CD4-positive, alpha-beta memory T cell (primary cell): ENCODE measurements around the gene NRXN3. TPM values are rescaled to one million over a fixed set of nuclear protein-coding genes. Genes with fewer than 3 reads are reported as not detected.

ENCODE experiments used
- CTCF ChIA-PET: fragments of 350-600 bp; sonication (Branson Sonifier 250); formaldehyde crosslinking; loops from one replicate; lab custom pipeline; 2021; ENCODE audit warnings: inconsistent platforms; ENCODE audit not compliant: partially characterized antibody; lab: Charles Lee
- POLR2A ChIA-PET: fragments of 350-600 bp; sonication (Branson Sonifier 250); formaldehyde crosslinking; loops from one replicate; lab custom pipeline; 2021; ENCODE audit not compliant: partially characterized antibody; lab: Charles Lee
- DNase-seq, 5 donors: peaks; one replicate each; pipeline versions ENCODE4 v3.0.0 to v3.0.0-alpha.2; 2020 to 2022; ENCODE audit warnings: mixed read lengths in 1 of 5
- H3K27ac ChIP-seq: one replicate; pipeline ENCODE4 v1.7.0; 2013; ENCODE audit warnings: low read depth, low read length
- H3K27me3 ChIP-seq: 2 replicates; pipeline ENCODE4 v1.7.0; 2013; ENCODE audit warnings: mild to moderate bottlenecking, low read length, moderate library complexity; ENCODE audit not compliant: insufficient read depth
- H3K36me3 ChIP-seq: 2 replicates; pipeline ENCODE4 v1.7.0; 2013; ENCODE audit warnings: mild to moderate bottlenecking, low read length, moderate library complexity; ENCODE audit not compliant: insufficient read depth
- H3K4me1 ChIP-seq: 2 replicates; pipeline ENCODE4 v1.7.0; 2013; ENCODE audit warnings: mild to moderate bottlenecking, low read length, moderate library complexity; ENCODE audit not compliant: insufficient read depth
- H3K4me3 ChIP-seq, 2 donors: one replicate each; pipeline ENCODE4 v1.7.0; 2013; ENCODE audit warnings: low read length in 2 of 2, mild to moderate bottlenecking in 1 of 2
- H3K9me3 ChIP-seq, 2 donors: one replicate each; pipeline ENCODE4 v1.7.0; 2013; ENCODE audit warnings: low read length in 2 of 2, control low read depth in 1 of 2; ENCODE audit not compliant: control insufficient read depth in 1 of 2
- H3K27ac Mint-ChIP-seq, 7 donors: one replicate each; pipeline ENCODE4 v1.8.0; 2020 to 2021; ENCODE audit warnings: mixed read lengths in 7 of 7, mild to moderate bottlenecking in 6 of 7, inconsistent platforms in 3 of 7, moderate library complexity in 3 of 7
- H3K27me3 Mint-ChIP-seq, 2 donors: one replicate each; pipeline ENCODE4 v1.8.0; 2020 to 2021; ENCODE audit warnings: mixed read lengths in 2 of 2
- H3K36me3 Mint-ChIP-seq, 2 donors: one replicate each; pipeline ENCODE4 v1.8.0; 2020 to 2021; ENCODE audit warnings: mixed read lengths in 2 of 2, inconsistent platforms in 1 of 2, mild to moderate bottlenecking in 1 of 2
- H3K4me1 Mint-ChIP-seq, 4 donors: one replicate each; pipeline ENCODE4 v1.8.0; 2020 to 2021; ENCODE audit warnings: mixed read lengths in 4 of 4, mild to moderate bottlenecking in 1 of 4
- H3K4me3 Mint-ChIP-seq, 8 donors: one replicate each; pipeline ENCODE4 v1.8.0; 2020 to 2021; ENCODE audit warnings: mixed read lengths in 8 of 8, mild to moderate bottlenecking in 7 of 8, moderate library complexity in 6 of 8, inconsistent platforms in 3 of 8
- H3K9me3 Mint-ChIP-seq, 8 donors: one replicate each; pipeline ENCODE4 v1.8.0; 2020 to 2021; ENCODE audit warnings: mixed read lengths in 8 of 8, mild to moderate bottlenecking in 5 of 8, inconsistent platforms in 3 of 8, moderate library complexity in 1 of 8
- intact Hi-C: fragments of 100-400 bp; cut with micrococcal nuclease; formaldehyde crosslinking; loops from one replicate; pipeline ENCODE4 v1.15.1; 2023
- polyA plus RNA-seq, 2 donors: library from polyadenylated mRNA; unstranded; fragments of 300-500 nt; fragmentation: Illumina TruSeq; gene quantifications; one replicate each; pipeline ENCODE4 v1.2.3, GENCODE V29; 2021
- total RNA-seq, 2 experiments: library from RNA; stranded (reverse); gene quantifications; one replicate each; pipeline ENCODE4 v1.2.3, GENCODE V29; 2021

The NRXN3 gene
- total and polyA plus RNA-seq, 4 experiments from 2014 or later, result not detected

DNA sequence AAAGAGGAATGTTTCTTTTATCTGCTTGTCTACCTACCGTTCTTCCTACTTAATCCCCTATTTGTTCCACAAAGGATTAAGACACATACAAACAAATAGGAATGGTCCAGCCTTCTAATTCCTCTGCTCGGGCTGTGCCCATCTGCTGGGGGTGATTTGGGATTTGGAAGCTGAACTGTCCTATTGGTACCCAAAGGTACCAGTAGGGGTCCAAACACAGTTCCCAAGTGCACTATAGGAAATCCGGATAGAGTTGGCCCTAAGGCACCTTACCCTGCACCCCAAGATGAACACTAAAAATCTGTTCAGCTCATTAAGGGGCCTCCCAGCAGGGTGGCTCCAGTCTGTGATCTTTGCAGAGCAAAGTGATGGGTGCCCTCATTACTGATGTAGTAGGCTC lies 566.9 kb downstream of the NRXN3 start:
- Histone ChIP-seq H3K4me3 (no peak overlapping the region), H3K27me3 (no peaks in the 10 kb centered on the region), H3K36me3 (no peaks in the 10 kb centered on the region), H3K4me1 (no peaks in the 10 kb centered on the region), H3K9me3 (no peaks in the 10 kb centered on the region), H3K27ac (no peak overlapping the region)
- DNase-seq, result no peak
- Mint-ChIP-seq H3K4me1 (no peaks in the 10 kb centered on the region), H3K4me3 (no peak overlapping the region), H3K27me3 (peaks cover 2 to 3% of the 10 kb centered on the region in 2 donors), H3K27ac (no peak overlapping the region), H3K9me3 (peaks cover 0 to 6% (median 0%) of the 10 kb centered on the region in 8 donors), H3K36me3 (no peaks in the 10 kb centered on the region)
- intact Hi-C loops, result no loop called here
- ChIA-PET CTCF (no interaction called here), POLR2A (no interaction called here)

GRCh38 chr14:78737601-78738000 lies 567.4 kb downstream of the NRXN3 start:
- Histone ChIP-seq H3K9me3 (no peaks in the 10 kb centered on the region), H3K27ac (no peak overlapping the region), H3K4me3 (no peak overlapping the region), H3K27me3 (no peaks in the 10 kb centered on the region), H3K4me1 (no peaks in the 10 kb centered on the region), H3K36me3 (no peaks in the 10 kb centered on the region)
- Mint-ChIP-seq H3K9me3 (peaks cover 0 to 6% (median 0%) of the 10 kb centered on the region in 8 donors), H3K27ac (no peak overlapping the region), H3K4me1 (no peaks in the 10 kb centered on the region), H3K27me3 (peaks cover 2 to 3% of the 10 kb centered on the region in 2 donors), H3K36me3 (no peaks in the 10 kb centered on the region), H3K4me3 (no peak overlapping the region)
- no peak for DNase-seq
- CTCF ChIA-PET, result no interaction called here
- intact Hi-C loops, result no loop called here
- POLR2A ChIA-PET, result no interaction called here

DNA sequence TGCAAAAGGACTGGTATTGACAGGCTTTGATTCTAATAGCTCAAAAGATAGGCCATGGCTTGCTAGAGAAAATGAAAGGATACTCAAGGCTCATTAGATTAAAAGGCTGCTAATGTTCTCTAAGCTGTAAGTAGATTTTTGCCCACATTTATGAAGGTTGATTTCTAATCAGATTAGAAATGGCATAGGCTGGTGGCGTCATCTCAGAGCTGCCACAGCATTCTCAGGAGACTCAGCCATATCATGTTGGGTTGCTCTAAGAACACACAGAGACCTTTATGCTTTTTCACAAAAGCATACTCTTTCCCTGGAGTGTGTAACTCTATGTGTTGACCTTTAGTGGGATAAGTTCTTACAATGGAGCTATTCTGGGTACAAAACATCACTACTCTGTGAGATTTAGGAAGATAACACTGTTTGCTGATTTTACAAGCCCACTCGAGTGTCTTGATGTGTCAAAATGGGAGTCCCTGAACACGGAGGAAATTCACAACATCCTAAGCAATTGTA lies 576.0 kb downstream of the NRXN3 start:
- H3K27ac ChIP-seq, result no peak overlapping the region
- Mint-ChIP-seq H3K27me3 (no peaks in the 10 kb centered on the region), H3K27ac (no peak overlapping the region), H3K4me3 (no peak overlapping the region), H3K4me1 (no peaks in the 10 kb centered on the region), H3K9me3 (peaks cover 0 to 5% (median 0%) of the 10 kb centered on the region in 8 donors), H3K36me3 (no peaks in the 10 kb centered on the region)
- H3K4me1 ChIP-seq, result no peaks in the 10 kb centered on the region
- intact Hi-C loops, result no loop called here
- ChIA-PET POLR2A (no interaction called here), CTCF (no interaction called here)
- no peaks in the 10 kb centered on the region for H3K36me3 ChIP-seq
- DNase-seq, result no peak
- no peak overlapping the region for H3K4me3 ChIP-seq
- no peaks in the 10 kb centered on the region for H3K9me3 ChIP-seq
- H3K27me3 ChIP-seq, result no peaks in the 10 kb centered on the region

DNA sequence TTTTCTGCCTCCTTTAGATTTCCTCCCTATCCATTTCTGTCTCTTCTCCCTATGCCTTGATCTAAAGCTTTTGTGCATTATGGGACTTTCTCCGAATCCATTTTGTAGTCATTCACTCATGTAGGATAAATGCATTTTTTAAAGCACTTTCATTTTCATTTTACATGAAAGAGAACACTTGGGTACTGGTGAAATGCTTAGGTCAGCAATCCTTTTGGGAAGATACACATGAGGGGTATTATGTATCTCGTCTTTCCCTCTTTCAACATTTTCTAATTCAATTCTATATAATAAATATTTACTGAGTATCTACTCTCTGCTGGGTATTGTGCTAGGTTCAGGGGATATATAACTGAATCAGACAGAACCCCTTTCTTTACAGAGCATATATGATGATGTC lies 577.6 kb downstream of the NRXN3 start:
- intact Hi-C loops, result no loop called here
- H3K27me3 Mint-ChIP-seq, result no peaks in the 10 kb centered on the region
- Histone ChIP-seq H3K36me3 (no peaks in the 10 kb centered on the region), H3K4me3 (no peak overlapping the region), H3K4me1 (no peaks in the 10 kb centered on the region), H3K27ac (no peak overlapping the region), H3K27me3 (no peaks in the 10 kb centered on the region), H3K9me3 (no peaks in the 10 kb centered on the region)
- CTCF ChIA-PET, result no interaction called here
- H3K27ac Mint-ChIP-seq, result no peak overlapping the region
- H3K36me3 Mint-ChIP-seq, result no peaks in the 10 kb centered on the region
- POLR2A ChIA-PET, result no interaction called here
- peaks cover 0 to 9% (median 1%) of the 10 kb centered on the region in 8 donors for H3K9me3 Mint-ChIP-seq
- H3K4me3 Mint-ChIP-seq, result peak overlapping the region in 1 of 8 donors; percentile 2
- DNase-seq, result no peak
- H3K4me1 Mint-ChIP-seq, result no peaks in the 10 kb centered on the region

DNA sequence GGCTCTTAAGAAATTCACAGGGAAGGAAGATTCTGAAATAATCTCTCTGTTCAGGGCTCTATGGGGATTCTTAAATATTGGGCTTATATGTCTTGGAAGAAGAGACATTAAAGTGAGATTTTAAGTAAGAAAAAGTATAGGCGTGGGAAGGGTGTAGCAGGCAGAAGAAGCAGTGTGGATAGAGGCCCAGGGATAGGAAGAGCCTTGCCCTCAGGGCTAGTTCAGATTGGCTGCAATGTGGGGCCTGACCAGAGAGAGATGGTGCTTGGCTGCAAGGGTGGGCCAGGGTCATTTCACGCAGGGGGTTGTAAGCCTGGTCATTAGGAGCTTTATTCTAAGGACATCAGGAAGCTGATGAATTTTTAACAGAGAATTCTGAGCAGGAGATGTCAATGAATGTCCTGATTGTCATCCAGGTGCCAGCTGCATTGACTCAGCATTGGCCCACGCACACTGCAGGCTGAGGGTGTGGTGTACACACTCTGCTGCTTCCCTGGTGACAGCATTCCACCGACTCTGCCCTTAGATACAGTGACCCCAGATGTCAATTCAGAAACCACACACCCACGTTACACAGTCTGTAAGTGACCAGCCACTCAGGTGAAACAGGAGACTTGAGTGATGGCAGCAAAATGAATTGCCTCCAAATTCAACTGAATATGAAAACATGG lies 582.5 kb downstream of the NRXN3 start:
- Mint-ChIP-seq H3K27ac (no peak overlapping the region), H3K36me3 (no peaks in the 10 kb centered on the region), H3K4me1 (no peaks in the 10 kb centered on the region), H3K4me3 (no peak overlapping the region), H3K9me3 (peaks cover 0 to 10% (median under 1%) of the 10 kb centered on the region in 8 donors), H3K27me3 (no peaks in the 10 kb centered on the region)
- intact Hi-C loops, result no loop called here
- CTCF ChIA-PET, result no interaction called here
- Histone ChIP-seq H3K4me1 (no peaks in the 10 kb centered on the region), H3K36me3 (no peaks in the 10 kb centered on the region), H3K4me3 (no peak overlapping the region), H3K27me3 (no peaks in the 10 kb centered on the region), H3K27ac (no peak overlapping the region), H3K9me3 (no peaks in the 10 kb centered on the region)
- no peak for DNase-seq
- POLR2A ChIA-PET, result no interaction called here

DNA sequence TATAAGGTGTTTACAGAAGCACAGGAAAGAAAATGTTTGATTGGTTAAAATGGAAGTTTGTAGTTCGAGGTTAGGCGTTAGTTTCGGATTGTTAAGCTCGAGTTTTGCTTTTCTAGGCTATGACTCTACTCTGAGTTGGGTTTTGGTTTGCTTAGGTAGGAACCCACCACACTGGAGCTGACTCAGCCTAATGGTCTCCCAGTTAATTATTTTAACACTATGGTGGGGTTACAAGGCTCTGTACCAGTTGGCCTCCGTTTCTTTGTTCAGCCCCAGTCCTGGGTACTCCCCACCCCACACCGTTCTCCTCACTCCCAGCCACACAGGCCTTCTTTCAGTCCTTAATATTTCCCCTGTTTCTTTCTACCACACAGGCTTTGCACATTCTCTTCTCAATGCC lies 583.9 kb downstream of the NRXN3 start:
- ChIA-PET POLR2A (no interaction called here), CTCF (no interaction called here)
- H3K9me3 Mint-ChIP-seq, result peaks cover 0 to 10% (median under 1%) of the 10 kb centered on the region in 8 donors
- no peaks in the 10 kb centered on the region for H3K27me3 Mint-ChIP-seq
- Histone ChIP-seq H3K27ac (no peak overlapping the region), H3K9me3 (no peaks in the 10 kb centered on the region), H3K36me3 (no peaks in the 10 kb centered on the region), H3K27me3 (no peaks in the 10 kb centered on the region), H3K4me1 (no peaks in the 10 kb centered on the region), H3K4me3 (no peak overlapping the region)
- DNase-seq, result no peak
- no peak overlapping the region for H3K4me3 Mint-ChIP-seq
- H3K27ac Mint-ChIP-seq, result no peak overlapping the region
- no peaks in the 10 kb centered on the region for H3K36me3 Mint-ChIP-seq
- intact Hi-C loops, result no loop called here
- no peaks in the 10 kb centered on the region for H3K4me1 Mint-ChIP-seq

DNA sequence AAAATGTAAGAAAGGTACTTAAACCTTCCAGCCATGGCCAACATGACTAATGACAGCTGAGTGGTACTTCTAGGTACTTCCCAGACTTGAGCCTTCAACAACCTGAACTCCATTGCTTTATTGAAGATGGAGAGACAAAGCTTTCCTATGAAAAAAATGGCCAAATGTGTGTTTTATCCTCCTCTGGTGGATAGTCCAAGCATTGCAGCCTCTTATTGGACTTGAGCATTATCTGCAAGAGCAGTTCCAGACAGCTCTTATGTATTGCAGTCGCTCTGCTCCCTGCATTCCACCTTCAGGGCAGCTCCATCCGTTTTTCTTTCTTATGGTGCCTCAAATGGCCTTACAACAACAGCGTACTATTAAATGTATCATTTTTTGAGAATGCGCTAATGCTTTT lies 588.2 kb downstream of the NRXN3 start:
- ChIA-PET CTCF (no interaction called here), POLR2A (no interaction called here)
- H3K9me3 Mint-ChIP-seq, result peaks cover 0 to 6% (median 0%) of the 10 kb centered on the region in 8 donors
- no peaks in the 10 kb centered on the region for H3K27me3 Mint-ChIP-seq
- H3K27ac Mint-ChIP-seq, result no peak overlapping the region
- Histone ChIP-seq H3K4me1 (no peaks in the 10 kb centered on the region), H3K4me3 (no peak overlapping the region), H3K36me3 (no peaks in the 10 kb centered on the region), H3K9me3 (no peaks in the 10 kb centered on the region), H3K27me3 (no peaks in the 10 kb centered on the region), H3K27ac (no peak overlapping the region)
- H3K4me3 Mint-ChIP-seq, result no peak overlapping the region
- intact Hi-C loops, result no loop called here
- no peak for DNase-seq
- no peaks in the 10 kb centered on the region for H3K36me3 Mint-ChIP-seq
- no peaks in the 10 kb centered on the region for H3K4me1 Mint-ChIP-seq
